ENCODE results near the gene DOCK1.

DOCK1 gene

DNA sequence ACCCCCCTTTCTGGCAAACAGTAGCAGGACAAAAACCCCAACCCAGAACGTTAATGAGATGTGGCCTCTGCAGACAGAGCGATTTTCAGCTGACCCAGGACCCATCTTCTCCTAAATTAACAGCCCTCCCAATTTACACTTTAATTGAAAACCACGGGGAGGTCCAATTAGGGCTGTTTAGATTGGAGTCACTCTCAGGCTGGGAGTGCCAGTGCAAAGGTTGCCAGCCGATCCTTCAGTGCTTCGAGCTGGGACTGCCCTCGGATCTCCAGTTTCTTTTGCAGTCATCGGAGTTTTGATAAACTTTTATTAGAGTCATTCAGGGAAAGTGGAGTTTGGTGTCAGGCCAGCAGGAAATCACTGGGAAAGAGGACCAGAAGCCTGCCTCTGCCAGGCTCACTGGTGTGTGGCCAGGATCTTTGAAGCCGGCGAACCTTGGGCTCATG lies 108.0 kb downstream of the DOCK1 start:
- no peak for DNase-seq

DNA sequence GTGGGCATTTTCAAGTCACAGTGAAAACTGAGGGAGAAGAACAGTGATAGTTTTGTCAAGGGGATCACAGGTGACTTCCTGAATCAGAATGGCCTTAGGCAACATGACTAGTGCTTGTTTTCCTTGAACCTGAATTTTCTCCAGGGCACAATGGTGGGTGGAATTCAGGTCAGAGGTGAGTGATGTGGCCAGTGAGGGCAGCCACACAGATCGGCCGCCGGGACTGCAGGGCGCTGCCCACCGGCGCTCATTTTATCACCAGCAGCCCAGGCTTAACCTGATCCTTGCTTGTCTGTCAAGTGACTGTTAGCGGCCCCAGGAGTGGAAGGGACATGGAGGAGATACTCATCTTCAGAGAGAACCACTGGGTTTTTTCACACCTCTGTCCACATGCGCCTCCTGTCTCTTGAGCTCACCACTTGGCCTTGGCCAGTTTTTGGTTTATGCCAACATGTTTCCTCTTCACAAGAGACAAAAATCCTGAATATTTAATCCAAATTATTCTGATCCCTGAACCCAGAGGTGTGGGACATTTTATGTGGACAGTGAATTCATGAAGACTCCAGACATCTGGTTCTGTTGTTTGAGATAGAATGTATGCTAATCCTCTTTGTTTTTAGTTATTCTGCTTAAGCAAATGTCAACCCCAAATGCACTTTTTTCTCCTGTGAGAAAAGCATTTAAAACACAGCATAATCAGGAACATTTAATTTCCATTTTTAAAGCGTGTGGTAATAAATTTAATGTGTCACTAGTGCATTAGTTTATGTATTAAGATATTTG lies 108.7 kb downstream of the DOCK1 start:
- no peak for DNase-seq

DNA sequence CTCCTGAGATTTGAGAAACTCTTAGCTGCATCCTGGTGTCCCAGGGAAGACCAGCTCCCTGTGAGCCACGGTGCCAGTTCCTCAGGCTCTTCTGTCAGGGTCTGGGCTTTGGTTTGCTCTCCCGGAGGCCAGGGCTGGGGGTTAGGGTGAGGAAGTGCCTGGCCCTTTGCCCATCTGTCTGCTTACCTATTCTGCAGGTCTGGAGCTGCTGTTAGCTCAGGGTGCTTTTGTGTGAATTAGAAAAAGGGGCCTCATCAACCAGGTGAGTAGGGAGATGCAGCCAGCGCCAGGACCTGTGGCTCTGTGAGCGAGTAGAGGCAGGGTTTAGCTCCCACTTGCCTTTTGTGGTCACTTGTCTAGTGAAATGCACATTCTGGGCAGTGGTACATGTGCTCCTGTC lies 109.4 kb downstream of the DOCK1 start:
- no peak for DNase-seq

DNA sequence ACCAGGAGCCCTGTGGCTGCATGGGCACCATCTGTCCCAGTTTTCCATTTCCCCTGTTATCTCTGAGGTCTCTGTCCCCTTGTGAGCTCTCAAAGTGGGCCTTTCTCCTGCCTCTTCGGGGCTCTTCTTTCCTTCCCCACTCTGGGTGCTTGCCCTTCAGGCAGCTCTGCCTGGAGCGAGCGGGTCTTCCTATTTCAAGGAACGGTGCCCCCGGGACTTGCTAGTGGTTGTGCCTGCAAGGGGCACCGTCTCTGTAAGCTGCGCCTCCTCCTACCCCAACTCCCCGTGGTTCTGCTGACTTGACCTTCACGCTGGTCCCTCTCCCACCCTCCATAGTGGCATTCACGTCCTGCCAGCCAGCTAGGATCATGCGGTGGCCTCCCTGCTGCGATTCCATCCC lies 110.1 kb downstream of the DOCK1 start:
- DNase-seq = peak; percentile 5

DNA sequence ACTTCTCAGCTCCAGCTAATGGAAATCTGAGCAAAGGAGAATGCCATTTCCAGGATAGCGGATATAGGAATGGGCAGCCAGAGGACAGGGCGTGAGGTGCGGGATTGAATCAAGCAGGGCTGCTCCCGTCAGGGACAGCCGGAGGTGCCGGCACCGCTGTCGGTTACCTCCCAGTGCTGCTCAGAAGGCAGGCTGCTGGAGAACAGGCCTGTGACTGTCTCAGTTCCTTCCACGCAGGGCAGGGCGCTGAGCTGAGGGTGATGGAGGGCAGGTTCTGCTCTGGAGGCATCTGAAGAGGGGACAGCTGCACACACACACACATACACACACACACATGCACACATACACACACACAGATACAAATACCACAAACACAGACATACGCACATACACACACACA lies 111.1 kb downstream of the DOCK1 start:
- no peak for DNase-seq

DNA sequence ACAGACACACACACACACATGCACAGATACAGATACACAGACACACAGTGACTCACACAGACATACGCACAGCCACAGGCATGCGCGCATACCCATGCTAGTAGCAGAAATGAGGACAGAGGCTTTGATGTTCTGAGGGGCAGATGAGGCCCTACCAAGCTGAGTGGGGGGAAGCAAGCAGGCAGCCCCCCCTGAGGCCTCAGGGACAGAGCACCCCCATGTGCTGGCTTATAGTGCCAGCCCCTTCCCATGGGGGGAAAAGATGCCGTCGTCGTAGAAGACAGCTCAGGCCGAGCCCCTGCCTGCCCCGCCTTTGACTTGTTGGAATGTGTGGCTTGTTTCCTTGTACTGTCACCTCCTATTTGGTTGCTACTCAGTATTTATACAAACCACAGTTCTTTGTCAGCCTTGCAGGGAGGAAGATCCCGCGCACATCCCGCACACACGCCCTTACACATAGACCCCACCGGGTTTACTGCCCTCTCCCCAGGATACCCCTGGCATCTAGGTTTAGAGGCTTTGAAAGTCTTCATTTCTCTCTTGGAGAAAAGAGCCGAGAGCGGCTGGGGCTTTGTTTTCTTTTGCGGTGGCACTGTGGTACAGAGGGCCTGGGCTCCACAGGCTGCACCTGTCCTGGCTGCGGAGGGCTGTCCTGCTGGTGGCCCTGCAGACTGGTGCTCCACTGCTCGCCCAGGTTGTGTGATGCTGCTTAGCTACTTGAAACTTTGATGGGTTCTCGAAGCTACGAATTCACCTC lies 112.5 kb downstream of the DOCK1 start:
- DNase-seq = no peak

DNA sequence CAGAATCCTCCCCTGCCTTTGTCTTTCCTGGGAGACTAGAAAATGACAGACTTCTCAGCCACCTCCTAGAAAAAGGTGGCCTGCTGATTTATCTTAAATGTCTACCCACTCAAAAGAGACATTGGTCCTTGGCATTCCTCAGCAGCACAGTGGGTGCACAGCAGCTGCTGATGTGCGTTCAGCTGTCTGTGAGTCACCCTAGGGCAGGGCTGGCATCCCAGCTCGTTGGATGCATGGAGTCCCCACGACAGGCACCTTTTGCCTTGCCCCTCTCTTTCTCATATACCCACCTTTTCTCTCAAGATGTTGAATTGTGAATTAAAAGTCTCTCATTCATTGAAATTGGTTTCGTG lies 113.0 kb downstream of the DOCK1 start:
- DNase-seq = no peak

DNA sequence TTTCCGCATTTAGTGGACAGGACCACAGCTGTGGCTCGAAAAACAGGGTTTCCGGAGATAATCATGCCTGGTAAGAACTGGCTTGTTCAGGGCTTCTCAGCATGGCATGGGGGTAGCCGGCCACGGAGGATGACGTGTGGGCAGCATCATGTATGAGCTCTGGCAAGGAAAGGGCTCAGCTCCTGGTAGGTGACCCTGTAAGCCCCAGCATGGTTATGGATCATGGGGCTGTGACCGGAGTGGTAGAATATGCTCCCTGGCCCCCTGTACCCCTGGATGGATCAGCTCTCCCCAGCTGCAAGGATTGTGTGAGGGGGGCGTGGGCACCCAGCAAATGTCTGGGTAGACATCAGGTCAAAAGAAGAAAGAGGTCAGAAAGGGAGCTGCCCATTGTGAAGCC lies 113.5 kb downstream of the DOCK1 start:
- no peak for DNase-seq

DNA sequence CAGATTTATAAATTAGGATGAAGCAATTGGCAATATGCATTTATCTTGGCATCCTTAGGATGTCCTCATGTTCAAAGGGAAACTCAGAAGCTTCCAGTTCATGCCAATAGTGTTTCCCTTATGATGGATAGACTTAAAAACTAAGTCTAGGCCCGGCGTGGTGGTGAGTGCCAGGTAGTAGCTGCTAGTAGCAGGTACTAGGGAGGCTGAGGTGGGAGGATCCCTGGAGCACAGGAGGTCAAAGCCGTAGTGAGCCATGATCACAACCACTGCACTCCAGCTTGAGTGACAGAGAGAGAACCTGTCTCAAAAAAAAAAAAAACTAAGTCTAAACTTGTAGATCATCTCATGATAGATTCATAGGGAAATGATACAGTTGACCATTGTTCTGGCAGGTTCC lies 115.0 kb downstream of the DOCK1 start:
- no peak for DNase-seq

DNA sequence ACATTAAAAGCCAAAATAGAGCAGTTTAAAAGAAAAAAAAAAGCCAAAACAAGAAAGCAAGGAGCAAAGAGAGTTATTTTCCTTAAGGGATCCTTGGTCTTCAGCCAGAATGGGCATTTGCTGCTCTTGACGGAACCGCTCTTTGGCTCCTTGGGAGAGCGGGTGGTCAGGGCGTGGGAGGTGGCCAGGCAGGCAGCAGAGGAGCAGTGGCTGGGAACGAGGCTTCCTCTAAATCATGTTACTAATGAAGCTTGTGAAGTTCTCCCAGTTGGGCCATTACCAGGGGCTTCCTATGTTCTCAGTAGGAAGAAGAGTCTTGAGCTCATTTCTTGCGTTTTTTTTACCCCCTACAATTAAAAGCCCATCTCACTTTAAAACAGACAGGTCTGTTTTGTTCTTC lies 116.6 kb downstream of the DOCK1 start:
- no peak for DNase-seq

DNA sequence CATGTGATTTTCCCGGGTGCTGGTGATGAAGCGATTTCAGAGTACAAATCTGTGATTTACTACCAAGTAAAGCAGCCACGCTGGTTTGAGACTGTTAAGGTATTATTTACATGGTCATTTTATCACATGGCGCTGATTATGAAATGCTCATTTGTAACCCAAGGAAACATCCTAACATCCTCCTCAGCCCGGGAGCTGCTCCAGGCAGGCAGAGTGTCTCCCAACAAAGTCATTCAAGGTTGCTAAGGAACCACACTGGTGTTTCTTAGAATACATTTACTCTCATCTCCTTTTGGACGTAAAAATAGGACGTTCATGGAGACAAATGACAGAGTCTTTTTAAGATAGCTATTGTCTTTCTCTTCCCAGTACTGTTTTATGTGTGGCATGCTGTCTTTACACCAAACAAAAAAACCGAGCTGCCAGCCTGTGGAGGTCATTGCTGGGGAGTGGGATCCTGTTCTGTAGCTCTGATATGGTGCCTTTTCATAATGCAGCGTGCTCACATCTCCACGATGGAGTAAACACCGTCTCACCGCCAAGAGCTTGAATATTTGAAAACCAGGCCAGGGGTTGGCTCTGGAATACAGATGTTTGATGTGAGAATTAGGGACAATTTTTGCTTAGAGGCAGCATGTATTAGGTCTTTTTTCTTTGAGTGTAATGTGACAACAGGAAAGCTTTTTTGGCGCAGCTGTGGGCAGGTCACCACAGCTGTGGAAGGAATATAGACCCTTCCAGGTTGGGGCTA lies 119.6 kb downstream of the DOCK1 start:
- DNase-seq = no peak

DNA sequence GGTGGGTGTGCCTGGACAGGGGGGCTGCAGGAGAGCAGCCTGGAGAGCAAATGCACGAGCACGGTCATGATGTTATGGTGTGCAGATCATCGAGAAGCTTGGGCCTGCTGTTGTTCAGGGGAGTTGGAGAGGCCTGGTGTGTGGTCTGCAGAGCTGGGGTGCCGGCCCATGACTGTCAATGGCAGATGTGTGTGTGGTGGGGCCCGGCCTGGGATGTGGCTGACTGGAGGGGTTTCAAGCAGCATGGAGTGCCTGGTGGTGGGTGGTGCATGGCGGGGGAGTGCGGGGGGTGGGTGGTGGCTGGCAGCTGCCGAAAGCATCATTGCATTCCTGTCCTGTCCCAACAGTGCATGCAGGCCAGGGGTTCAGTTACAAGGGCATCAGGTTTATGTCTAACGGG lies 122.6 kb downstream of the DOCK1 start:
- no peak for DNase-seq

DNA sequence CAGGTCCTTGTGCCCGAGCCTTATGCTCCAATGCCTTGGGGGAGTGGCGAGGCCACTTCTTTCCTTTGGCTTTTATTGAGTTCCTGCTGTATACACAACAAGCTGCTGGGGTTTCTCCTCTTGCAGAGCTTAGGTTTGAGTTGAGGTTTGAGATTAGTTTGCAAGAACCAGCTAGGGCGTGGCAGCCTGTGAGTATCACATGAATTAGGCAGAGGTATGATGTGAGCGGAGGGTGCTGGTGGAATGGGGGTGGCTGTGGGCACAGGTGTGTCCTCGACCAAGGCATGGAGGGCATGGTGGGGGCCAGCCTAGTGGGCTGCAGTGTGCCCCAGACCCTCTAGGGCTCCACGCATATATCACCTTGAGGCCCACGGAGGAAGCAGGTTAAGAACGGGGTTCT lies 123.3 kb downstream of the DOCK1 start:
- DNase-seq = no peak

DNA sequence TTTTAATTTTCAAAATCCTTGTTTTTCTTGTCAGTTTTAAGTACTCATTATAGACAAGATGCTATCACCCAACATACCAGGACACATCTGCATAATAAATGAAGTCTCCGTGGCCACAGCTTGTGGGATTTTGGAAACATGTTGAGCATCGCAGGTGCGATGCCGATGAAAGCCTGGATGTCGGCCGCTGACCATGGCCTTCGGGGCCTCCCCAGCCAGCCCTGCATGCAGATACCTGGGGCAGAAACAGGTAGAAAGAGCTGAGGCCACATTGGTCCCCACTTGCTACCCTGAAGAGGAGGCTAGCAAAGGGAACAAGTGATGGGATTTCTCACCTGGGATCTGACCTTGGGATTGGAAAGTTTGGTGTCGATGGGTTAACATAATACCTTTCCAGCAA lies 123.8 kb downstream of the DOCK1 start:
- no peak for DNase-seq

DNA sequence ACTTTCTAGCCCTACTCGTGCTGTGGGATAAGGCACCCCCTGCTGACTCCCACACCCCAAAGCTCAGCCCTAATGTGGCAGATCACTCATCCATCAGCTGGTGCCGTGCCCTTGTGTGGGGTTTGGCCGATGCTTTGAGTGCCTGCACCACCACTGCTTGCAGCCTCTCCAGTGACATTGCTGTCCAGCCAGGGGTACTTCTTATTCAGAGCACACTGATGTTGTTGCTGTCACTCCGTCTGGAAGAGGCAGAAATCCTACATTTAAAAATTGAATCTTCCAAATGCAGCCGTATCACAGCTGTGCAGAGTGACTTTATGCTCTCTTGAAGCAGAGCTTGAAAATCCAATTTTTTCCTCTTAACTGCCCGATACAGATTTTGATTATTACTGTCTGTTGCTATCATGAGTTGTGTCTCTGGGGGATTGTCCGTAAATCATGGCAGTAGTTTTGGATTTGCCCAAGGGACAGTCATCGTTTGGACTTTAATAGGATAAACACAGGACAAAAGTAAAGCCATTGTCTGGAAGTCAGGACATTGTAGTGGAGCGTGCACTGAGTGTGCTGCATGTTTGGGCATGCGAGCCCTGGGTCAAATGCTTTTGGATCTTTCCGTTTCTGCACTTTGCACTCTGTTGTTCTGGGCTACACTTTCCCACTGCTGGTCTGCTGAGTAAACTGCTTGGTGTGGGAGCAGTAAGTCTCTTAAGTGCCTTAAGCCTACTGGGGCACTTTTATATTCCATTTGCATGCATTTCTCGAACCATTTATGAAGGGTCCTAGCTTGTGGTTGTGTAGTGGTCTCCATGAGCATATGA lies 128.2 kb downstream of the DOCK1 start:
- DNase-seq = no peak

DNA sequence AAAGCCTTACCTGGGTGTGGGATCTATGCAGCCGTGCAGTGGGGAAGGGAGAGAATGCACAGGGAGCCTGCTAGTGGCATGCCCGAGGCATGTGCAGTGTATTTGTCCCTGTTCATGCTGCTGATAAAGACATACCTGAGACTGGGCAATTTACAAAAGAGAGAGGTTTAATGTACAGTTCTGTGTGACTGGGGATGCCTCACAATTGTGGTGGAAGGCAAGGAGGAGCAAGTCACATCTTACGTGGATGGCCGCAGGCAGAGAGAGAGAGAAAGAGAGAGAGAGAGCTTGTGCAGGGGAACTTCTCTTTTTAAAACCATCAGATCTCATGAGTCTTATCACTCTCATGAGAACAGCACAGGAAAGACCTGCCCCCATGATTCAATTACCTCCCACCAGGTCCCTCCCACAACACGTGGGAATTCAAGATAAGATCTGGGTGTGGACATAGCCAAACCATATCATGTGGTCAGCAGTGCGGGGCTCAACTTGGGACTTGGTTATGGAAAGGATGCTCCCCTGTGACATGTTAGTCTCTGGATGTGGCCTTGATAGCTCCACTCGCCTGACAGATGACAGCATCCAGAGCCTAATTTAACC lies 128.9 kb downstream of the DOCK1 start:
- DNase-seq = no peak

DNA sequence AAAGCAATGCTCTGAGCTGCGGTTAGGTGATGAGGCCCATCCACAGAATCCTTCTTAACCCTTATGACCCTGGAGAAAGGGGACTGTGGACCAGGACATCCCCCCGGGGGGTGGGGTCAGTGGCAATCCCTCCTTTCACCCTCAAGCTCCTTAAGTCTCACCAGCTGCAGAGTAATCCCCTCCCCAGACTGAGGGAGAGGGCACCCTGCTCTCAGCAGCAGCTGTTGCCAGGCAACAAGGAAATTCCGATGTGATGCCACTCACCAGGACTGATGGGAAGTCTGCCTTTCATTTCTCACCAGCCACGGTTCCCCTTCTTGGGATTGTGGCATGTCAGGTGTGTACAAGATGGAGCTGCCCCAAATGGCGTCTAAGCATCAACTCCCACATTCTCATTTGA lies 129.6 kb downstream of the DOCK1 start:
- DNase-seq = no peak

DNA sequence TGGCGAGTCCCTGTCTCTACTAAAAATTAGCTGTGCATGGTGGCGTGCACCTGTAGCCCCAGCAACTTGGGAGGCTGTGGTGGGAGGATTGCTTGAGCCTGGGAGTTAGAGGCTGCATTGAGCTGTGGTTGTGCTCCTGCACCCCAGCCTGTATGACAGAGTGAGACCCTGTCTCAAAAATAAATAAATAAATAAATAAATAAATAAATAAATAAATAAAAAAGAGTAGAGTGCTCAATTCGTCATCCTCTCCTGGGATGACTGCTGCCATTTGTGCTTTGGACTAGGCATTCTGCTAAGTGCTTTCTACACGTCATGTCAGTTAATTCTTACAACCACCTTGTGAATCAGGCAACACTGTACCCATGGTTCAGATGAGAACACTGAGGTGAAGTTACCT lies 130.6 kb downstream of the DOCK1 start:
- DNase-seq = no peak

DNA sequence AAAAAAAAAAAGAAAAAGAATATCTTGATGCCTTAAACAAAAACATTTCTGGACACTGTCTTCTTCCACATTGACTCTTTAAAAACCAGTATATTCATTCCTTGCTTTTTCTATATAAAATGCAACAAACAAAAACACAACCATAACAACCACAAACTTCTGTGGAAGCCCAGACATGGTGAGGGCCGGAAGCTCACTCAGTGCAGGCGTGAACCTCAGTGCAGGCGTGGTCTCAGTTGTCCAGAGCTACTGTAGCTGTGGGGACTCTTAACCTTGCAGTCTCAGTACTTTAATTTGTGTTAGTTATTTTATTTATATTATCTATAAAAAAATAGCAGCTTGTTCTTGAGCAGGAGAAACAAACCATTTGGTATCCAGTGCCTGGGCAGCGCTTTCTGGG lies 131.8 kb downstream of the DOCK1 start:
- DNase-seq = no peak

DNA sequence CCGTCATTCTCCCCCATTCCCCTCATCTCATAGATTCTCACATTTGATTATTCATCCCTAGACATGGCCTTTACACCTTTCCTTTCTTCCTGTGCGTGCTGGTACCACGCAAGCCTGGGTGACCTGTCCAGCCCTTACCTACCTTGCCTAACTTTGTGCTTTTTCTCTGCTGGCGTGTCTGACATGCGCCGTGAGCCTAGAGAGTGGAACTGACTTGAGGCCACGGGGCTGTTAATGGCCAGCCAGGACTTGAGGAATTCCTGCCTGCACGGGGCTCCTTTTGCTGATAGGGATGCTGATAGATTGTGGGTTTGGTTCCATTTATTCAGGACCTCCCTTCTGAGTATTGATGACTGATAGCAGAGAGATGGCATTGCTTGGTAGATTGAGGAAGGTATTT lies 134.2 kb downstream of the DOCK1 start:
- DNase-seq = no peak

DNA sequence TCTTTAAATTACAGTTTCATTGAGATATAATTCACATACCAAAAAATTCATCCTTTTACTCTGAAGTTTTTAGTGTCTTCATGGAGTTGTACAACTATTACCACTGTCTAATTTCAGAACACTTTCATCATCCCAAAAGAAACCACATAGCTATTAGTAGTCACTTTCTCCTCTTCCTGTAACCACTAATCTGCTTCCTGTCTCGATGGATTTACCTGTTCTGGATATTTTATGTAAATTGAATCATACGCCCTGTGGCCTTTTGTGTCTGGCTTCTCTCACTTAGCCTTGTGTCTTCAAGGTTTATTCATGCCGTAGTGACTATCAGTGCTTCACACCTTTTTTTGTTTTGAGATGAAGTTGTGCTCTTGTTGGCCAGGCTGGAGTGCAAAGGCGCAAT lies 135.5 kb downstream of the DOCK1 start:
- no peak for DNase-seq

DNA sequence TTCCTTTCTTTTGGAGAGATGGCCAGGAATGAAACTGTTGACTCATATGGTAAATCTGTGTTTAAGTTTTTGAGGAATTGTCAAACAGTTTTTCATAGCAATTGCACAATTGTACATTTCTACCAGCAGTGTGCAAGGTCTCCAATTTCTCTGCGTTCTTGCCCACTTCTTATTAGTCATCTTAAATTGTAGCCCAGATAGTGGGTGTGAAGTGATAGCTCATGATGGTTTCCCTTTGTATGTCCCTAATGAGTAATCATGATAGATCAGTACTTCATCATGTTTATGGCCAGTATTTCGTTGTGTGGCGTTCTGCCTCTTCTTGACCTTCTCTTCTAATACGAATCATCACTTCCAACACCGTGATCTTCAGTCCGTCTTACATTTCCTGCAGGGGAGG lies 136.3 kb downstream of the DOCK1 start:
- DNase-seq = no peak

DNA sequence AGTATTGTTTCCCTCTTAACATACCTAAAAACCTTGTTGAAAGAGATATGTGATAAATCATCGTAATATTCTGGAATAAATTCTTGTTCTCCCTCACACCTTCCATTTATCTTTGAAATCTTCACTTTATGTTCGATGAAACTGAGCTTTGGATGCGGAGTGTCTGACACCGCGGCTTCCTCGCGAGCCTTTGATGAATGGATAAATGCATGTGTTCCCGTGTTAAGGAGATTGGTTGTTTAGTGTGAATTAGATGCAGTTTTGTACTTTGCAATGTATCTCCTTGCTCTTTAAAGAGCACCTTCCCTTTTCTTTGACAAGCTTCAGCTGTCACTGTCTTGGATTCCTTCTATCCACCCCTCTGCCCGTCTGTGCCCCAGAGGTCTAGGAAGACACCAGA lies 138.1 kb downstream of the DOCK1 start:
- DNase-seq = no peak

Measured in NCI-H2171 treated with DMSO at 0.1 percent for 48 hours (cell line).